GM21619 (cell line): ENCODE data around the gene CLEC1A.

Experiments used
- ATAC-seq: cut with Tn5 transposase; IDR thresholded peaks from one replicate; pipeline ENCODE4 v1.9.1; 2021; ENCODE audit not compliant: unreplicated experiment

The CLEC1A gene

DNA sequence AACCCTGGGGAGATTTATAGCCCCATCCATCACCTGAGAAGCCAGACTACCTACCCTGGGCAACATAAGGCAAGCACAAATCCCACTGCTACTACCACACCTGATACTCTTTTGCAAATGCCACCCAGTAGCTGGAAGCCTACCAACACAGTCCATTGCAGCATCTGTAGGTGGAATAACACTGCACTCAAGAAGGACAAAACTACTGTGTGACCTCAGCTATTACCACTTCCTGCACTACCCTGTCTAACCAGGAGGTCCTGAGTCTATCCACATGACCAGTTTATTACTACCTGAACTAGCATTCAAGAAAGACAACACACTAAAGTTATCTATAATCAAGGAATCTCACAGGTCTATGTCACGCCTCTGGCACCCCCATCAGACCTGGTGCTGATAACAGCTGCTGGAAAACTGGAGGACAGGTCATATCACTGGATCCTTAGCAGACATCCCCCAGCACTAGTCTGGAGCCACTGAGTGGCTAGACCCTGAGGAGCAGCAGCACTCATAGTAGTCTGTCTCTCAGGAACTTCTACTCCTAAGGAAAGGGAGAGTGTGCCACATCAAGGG, 2.9 kb upstream of the CLEC1A start:
- no peak for ATAC-seq

DNA sequence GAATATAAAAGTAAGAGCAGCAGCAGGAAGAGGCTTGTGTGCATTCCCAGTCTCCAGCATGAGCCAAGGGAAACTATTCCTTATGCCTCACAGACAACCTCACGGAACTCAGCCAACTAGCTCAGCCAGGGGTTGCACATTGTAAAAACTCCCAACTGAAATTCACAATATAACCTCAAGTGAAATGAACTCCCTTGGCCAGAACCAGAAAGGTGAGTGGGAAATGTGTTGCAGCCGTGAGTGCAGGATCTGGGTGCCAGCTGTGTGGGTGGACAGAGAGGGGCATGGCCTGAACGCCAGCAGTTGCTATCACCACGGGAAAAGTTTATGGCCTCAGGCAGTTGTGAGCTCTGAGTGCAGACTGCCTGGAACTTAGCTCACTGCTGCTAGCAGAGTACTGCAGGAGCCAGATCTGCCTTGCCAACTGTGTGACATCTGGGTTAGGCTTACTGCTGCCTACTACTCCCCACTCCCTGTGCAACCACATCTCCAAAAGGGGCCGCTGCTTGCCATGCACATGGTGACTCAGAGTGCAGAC, 2.3 kb upstream of the CLEC1A start:
- no peak for ATAC-seq

DNA sequence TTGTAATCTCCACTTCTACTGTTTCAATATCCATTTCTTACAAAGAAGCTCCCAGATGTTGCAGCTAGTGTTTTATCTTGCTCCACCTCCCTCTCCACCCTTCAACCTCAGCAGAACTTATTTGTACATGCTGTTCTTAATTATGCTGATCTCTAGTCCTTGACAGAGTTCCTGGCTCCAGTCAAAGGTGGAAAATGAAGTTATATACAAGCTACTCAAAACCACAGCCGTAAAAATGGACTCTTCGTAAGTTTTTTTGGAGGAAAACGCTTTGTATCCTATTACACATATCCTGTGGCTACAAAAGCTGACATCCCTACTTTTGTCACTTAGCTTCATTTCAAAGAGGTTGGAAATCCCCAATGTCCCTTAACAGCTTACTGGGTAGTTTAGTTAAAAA, 1.3 kb downstream of the CLEC1A start:
- no peak for ATAC-seq

GRCh38 chr12:10095971-10096370, 2.8 kb downstream of the CLEC1A start:
- no peak for ATAC-seq

DNA sequence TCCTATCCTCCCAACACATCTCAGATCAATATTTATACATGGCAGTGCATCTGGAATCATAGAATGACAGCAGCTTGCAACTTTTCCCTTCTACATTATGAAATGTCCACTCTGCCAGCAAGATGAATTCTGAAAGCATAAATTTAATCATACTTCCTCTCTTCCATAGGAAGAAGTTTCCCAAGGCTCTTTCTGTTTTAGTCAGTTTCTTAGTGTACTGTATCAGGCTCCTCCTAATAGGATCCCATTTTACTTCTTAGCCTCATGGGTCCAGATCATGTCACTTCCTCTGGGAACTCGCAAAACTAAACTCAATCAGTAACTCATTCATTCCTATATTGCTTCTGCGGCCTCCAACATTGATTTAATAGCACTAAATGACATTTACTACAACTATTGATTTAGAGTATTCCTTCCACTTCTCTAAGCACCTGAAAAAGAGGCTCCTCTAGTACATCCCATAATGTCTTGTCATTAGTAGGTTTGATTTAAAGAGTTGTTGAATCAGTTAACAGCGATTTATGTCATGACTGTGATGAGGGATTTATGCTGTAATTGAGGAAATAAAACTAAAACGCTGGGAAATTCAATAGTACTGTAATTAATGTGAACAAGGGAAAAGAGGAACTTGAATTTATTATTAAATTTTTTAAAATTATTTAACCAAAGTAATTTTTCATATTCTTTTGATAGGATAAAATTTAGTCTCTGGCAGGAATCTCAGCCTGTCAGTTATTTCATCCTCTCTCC, 4.0 kb downstream of the CLEC1A start:
- ATAC-seq = no peak

DNA sequence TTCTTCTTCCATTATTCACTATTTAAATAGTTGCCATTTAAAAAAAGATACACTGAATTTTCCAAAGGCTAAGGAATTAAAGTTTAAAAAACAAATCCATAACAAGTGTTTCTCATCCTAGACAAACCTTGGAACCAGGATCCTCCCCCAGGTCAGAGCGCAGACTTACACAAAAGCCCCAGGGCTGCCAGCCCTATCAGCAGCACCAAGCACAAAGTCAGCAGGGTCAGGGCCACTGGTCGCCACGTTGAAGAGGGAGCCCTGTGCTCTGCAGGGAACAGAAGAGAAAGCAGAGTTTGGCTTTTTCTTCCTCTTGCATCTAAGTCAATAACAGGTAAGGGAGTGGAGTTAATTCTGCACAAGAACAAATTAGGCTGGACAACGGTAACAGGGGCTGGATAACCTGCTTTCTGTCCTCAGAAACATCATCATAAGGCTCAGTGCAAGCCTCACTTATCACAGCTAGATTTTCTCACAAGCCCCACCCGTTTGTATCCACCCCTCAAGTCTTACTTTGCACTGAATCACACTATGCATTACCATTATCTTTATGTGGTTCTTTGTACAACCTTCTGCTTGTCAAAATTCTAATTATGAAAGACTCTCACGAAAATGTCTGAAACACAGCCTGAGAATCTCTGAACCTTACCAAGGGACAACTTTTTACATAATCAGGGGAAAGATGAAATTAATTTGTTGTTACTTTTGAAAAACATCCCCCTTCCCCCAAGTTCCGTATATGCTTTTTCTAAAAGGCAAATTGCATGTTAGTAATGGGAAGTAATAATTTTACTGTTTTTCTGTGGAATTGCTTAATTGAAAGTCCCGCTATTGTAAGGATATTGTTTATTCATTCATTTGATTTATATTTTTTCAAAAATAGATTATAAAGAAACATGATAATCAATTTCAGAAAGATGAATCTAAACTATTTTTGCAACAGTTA, 9.6 kb downstream of the CLEC1A start:
- no peak for ATAC-seq

DNA sequence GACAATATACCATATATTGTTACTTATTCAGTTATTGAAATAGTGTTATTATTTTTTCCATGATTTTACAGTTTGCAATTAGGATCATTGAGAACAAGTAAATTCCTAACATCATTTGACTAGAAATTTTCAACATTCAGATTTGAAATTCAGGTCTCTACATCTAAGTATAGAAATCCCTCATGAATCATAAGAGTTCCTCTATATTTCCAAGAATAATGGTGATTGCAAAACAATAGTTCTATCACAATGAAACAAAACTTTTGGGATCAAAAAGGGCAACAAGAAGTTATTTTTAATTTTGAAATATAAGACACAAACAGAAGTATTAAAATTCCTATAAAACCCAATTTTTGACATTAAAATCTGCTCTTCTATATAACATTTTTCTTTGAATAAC, 10.8 kb downstream of the CLEC1A start:
- ATAC-seq = no peak

DNA sequence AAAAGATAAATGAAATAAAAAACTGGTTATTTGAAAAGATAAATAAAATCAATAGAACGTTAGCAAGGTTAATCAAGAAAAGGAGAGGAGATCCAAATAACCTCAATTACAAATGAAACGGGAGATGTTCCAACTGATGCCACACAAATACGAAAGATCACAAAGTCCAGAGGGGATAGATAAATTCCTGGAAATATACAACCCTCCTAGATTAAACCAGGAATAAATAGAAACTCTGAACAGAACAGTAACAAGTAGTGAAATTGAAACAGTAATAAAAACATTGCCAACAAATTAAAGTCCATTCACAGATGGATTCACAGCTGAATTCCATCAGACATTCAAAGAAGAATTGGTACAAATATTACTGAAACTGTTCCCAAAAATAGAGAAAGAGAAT, 12.4 kb downstream of the CLEC1A start:
- ATAC-seq = no peak

DNA sequence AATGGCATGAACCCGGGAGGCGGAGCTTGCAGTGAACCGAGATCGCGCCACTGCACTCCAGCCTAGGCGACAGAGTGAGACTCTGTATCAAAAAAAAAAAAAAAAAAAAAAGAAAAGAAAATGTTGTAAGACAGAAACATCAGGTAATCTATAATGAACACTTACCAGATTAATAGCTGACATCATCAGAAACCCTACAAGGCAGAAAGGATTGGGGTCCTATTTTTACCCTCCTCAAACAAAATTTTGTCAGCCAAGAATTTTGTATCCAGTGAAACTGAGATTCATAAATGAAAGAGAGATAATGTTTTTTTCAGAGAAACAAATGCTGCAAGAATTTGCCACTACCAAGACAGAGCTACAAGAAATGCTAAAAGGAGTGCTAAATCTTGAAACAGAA, 14.1 kb downstream of the CLEC1A start:
- no peak for ATAC-seq

- no peak for ATAC-seq
Measured at GRCh38 chr12:10082117-10082874, 16.5 kb downstream of the CLEC1A start.

- ATAC-seq = no peak
Measured at GRCh38 chr12:10075451-10075850, 23.3 kb downstream of the CLEC1A start.

- no peak for ATAC-seq
Measured at GRCh38 chr12:10073261-10073660, 25.5 kb downstream of the CLEC1A start.

GRCh38 chr12:10072131-10072530, 26.7 kb downstream of the CLEC1A start:
- no peak for ATAC-seq

- no peak for ATAC-seq
Measured at GRCh38 chr12:10070380-10070779, 28.4 kb downstream of the CLEC1A start.

GRCh38 chr12:10069976-10070375, 28.8 kb downstream of the CLEC1A start:
- no peak for ATAC-seq

DNA sequence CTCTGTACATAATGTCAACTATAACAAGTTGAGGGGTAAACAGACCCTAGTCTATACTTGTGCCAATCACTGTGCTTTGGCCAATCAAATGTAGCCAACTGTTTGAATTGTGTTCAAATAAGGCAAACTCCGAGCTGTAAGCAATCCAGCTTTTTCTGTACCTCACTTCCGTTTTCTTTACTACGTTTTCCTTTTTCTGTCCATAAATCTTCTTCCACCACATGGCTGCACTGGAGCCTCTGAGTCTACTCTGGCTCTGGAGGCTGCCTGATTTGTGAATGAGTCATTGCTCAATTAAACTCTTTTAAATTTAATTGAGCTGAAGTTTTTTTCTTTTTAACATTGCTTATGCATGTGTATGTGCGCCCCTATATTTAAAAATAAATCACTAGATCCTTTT, 29.7 kb downstream of the CLEC1A start:
- no peak for ATAC-seq

DNA sequence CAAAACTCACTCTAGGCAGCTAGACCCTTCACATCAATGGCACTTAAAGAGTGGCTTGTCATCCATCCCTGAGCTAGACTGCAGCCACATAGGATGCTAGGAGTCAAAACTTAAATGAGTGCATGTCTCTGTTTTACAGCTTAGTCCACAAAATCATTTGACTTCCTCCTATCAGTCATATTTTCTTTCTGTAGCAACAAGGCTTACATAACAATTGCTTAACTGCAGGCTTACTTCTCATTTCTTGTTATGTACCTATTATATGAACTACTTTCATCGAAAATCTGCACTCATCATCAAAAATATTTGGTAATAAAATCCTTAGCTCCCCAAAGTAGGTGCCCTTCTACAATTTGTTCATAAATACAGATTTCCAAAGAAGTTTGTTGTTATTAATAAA, 30.1 kb downstream of the CLEC1A start:
- no peak for ATAC-seq

GRCh38 chr12:10067942-10068341, 30.8 kb downstream of the CLEC1A start:
- ATAC-seq = no peak

DNA sequence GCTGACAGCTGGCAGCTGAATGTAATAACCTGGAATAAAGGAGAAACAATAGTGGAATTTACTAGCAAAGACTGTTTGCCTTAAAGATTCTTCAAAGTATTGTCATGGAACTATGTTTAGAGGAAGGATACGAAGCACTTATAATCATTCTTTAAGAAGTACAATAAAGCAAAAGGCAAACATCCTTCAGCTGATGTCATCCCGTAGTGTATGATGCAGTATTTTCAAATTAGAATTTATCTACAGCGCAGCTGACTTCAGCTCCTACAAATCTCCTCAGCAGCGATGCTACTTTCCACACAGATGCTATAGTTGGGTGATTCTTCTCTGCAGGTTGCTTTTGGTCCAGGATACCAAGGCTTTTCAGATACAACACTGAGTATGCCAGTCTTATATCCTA, 31.5 kb downstream of the CLEC1A start:
- ATAC-seq = no peak

DNA sequence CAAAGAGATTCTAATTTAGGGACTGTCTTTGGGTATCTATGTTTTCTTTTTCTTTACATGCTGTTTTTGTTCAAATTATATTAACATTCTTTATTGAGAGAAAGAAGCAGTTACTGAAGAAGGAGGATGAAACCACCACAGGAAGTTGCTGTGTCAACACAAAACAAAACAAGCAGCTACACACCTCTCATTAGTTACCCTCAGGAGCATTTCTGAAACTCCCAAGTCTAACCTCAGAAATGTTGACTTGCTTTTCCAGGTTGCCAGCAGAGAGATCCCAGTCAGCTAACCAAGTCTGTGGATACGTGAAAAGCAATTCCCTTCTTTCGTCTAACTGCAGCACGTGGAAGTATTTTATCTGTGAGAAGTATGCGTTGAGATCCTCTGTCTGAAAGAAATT, 33.5 kb downstream of the CLEC1A start:
- ATAC-seq = no peak

- no peak for ATAC-seq
Measured at GRCh38 chr12:10058387-10058786, 40.4 kb downstream of the CLEC1A start.
